Neural progenitor cell (in vitro differentiated cells): ENCODE data around the gene SIPA1L3. TPM values are rescaled to one million over a fixed set of nuclear protein-coding genes. Genes with fewer than 3 reads are reported as not detected.
"Not testable (repeated sequence)": the region's sequence is repeated elsewhere in the genome, so short reads cannot be mapped to it uniquely, and the experiment has no call there.

Experiments used
- DNase-seq: peaks from one replicate; pipeline ENCODE4 v3.0.0-alpha.2; 2016; ENCODE audit warnings: low spot score
- H2AFZ ChIP-seq: fragments of 200-600 bp; sonication (generic); replicated peaks from 2 replicates; pipeline ENCODE4 v1.6.1; 2016; ENCODE audit warnings: antibody characterized with exemption
- H3F3A ChIP-seq: fragments of 200-600 bp; sonication (generic); 2 replicates; pipeline ENCODE4 v1.6.1; 2016; ENCODE audit warnings: antibody characterized with exemption, low read depth
- H3K27ac ChIP-seq: fragments of 200-600 bp; sonication (generic); 2 replicates; pipeline ENCODE4 v1.5.1; 2016; ENCODE audit warnings: mild to moderate bottlenecking
- H3K27me3 ChIP-seq: fragments of 200-600 bp; sonication (generic); 2 replicates; pipeline ENCODE4 v1.6.1; 2016; ENCODE audit warnings: mild to moderate bottlenecking, moderate library complexity
- H3K36me3 ChIP-seq: fragments of 200-600 bp; sonication (generic); 2 replicates; pipeline ENCODE4 v1.5.1; 2016
- H3K4me1 ChIP-seq: fragments of 200-600 bp; sonication (generic); 2 replicates; pipeline ENCODE4 v1.6.1; 2016; ENCODE audit warnings: mixed run types
- H3K4me2 ChIP-seq: fragments of 200-600 bp; sonication (generic); 2 replicates; pipeline ENCODE4 v1.6.1; 2016
- H3K4me3 ChIP-seq: fragments of 200-600 bp; sonication (generic); 2 replicates; pipeline ENCODE4 v1.5.1; 2016
- H3K79me2 ChIP-seq: fragments of 200-600 bp; sonication (generic); 2 replicates; pipeline ENCODE4 v1.6.1; 2016; ENCODE audit warnings: low read depth
- H3K9ac ChIP-seq: fragments of 200-600 bp; sonication (generic); 2 replicates; pipeline ENCODE4 v1.6.1; 2016
- H3K9me3 ChIP-seq: fragments of 200-600 bp; sonication (generic); 2 replicates; pipeline ENCODE4 v1.5.1; 2016; ENCODE audit warnings: low read depth
- H4K20me1 ChIP-seq: fragments of 200-600 bp; sonication (generic); 2 replicates; pipeline ENCODE4 v1.6.1; 2016; ENCODE audit warnings: low read depth
- H3K27ac Mint-ChIP-seq: 3 replicates; pipeline ENCODE4 v1.8.0; 2021; ENCODE audit warnings: mixed read lengths
- H3K27me3 Mint-ChIP-seq: 2 replicates; pipeline ENCODE4 v1.8.0; 2022; ENCODE audit warnings: low read depth, mild to moderate bottlenecking, inconsistent platforms, moderate library complexity, mixed read lengths; ENCODE audit not compliant: insufficient read depth
- H3K36me3 Mint-ChIP-seq: 3 replicates; pipeline ENCODE4 v1.8.0; 2021; ENCODE audit warnings: mixed read lengths
- H3K4me1 Mint-ChIP-seq: 3 replicates; pipeline ENCODE4 v1.8.0; 2021; ENCODE audit warnings: mixed read lengths
- H3K4me3 Mint-ChIP-seq: 3 replicates; pipeline ENCODE4 v1.8.0; 2021; ENCODE audit warnings: mild to moderate bottlenecking, moderate library complexity, mixed read lengths
- H3K9me3 Mint-ChIP-seq: 3 replicates; pipeline ENCODE4 v1.8.0; 2020; ENCODE audit warnings: mixed read lengths
- EZH2 ChIP-seq: fragments of 200-600 bp; sonication (generic); IDR thresholded peaks from 2 replicates; pipeline ENCODE4 v1.6.1; 2017; ENCODE audit warnings: antibody characterized with exemption, mild to moderate bottlenecking, moderate library complexity
- EZH2phosphoT487 ChIP-seq: fragments of 200-600 bp; sonication (generic); IDR thresholded peaks from 2 replicates; pipeline ENCODE4 v1.6.1; 2017; ENCODE audit warnings: antibody characterized with exemption
- total RNA-seq: library from RNA; depleted of rRNA; stranded (reverse); fragments of >200 nt; gene quantifications from 2 replicates; pipeline ENCODE4 v1.2.3, GENCODE V29; 2015; ENCODE audit warnings: low replicate concordance
- TF ChIP-seq, protein P1 (sequence below): fragments of 200-600 bp; sonication (generic); IDR thresholded peaks from 2 replicates; pipeline ENCODE4 v1.5.1; 2017; ENCODE audit warnings: antibody characterized with exemption, mild to moderate bottlenecking

The SIPA1L3 gene
- total RNA-seq, 1 donor from 2014 or later, result 19.2 TPM

DNA sequence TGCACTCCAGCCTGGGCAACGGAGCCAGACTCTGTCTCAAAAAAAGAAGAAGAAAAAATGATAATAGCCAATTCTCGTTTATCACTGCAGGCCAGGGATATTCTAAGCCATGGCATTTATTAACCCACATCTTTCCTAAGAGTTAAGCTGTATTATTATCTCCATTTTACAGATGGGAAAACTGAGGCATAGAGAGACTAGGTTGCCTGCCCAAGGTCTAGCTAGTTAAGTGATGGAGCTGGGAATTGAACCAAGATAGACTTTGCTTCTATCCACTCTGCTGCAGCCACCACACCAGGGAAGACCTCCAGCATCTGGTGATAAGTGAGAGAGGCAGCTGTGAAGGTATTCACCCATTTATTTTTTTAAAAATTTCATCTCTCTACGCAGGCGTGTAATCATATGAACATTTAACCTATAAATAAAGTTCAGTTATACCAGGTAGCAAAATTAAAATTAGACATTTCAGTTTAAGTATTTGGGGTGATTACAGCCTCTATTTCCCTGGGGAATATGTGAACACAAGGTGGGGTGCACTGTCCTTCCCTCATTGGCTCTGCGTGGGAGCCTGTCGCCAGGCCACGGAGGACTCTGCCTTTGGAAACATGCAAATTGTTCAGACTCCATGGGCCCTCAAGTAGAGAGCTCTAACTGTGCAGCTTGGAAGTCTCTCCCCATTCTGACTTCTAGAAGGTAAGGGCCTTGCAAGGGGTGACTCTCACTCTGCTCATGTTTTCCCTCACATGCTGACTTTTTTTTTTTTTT, 157.8 kb downstream of the SIPA1L3 start:
- Histone ChIP-seq H3K36me3 (no peaks in the 10 kb centered on the region), H3K4me2 (no peak overlapping the region), H3K27me3 (no peaks in the 10 kb centered on the region), H3K27ac (no peak overlapping the region), H3K9ac (no peak overlapping the region), H3K9me3 (no peaks in the 10 kb centered on the region), H3K4me1 (peaks cover 12% of the 10 kb centered on the region), H3K79me2 (peaks cover 35% of the 10 kb centered on the region), H3K4me3 (no peak overlapping the region), H3F3A (peaks cover 19% of the 10 kb centered on the region), H2AFZ (no peak overlapping the region), H4K20me1 (peaks cover 30% of the 10 kb centered on the region)
- Mint-ChIP-seq H3K4me1 (peaks cover 15% of the 10 kb centered on the region), H3K36me3 (no peaks in the 10 kb centered on the region), H3K27ac (no peak overlapping the region), H3K9me3 (no peaks in the 10 kb centered on the region), H3K4me3 (no peak overlapping the region), H3K27me3 (peaks cover 2% of the 10 kb centered on the region)
- TF ChIP-seq, protein P1, sequence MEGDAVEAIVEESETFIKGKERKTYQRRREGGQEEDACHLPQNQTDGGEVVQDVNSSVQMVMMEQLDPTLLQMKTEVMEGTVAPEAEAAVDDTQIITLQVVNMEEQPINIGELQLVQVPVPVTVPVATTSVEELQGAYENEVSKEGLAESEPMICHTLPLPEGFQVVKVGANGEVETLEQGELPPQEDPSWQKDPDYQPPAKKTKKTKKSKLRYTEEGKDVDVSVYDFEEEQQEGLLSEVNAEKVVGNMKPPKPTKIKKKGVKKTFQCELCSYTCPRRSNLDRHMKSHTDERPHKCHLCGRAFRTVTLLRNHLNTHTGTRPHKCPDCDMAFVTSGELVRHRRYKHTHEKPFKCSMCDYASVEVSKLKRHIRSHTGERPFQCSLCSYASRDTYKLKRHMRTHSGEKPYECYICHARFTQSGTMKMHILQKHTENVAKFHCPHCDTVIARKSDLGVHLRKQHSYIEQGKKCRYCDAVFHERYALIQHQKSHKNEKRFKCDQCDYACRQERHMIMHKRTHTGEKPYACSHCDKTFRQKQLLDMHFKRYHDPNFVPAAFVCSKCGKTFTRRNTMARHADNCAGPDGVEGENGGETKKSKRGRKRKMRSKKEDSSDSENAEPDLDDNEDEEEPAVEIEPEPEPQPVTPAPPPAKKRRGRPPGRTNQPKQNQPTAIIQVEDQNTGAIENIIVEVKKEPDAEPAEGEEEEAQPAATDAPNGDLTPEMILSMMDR, result no peak
- TF ChIP-seq EZH2phosphoT487 (no peak), EZH2 (no peak)
- no peak for DNase-seq

DNA sequence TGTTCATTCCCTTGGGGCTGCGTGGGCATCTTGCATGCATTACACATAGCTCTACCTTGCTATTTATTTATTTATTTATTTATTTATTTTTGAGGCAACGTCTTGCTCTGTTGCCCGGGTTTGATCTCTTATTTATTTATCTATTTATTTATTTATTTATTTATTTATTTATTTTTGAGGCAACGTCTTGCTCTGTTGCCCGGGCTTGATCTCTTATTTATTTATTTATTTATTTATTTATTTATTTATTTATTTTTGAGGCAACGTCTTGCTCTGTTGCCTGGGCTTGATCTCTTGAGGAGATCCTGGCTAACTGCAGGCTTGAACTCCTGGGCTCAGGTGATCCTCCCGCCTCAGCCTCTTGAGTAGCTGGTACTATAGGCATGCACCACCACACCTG, 158.8 kb downstream of the SIPA1L3 start:
- not testable (repeated sequence) for H3K36me3 ChIP-seq, H3K27me3 ChIP-seq, H3K9ac ChIP-seq, H3K27ac ChIP-seq, H3K4me3 Mint-ChIP-seq, H2AFZ ChIP-seq, H3K27ac Mint-ChIP-seq, DNase-seq, H3K4me3 ChIP-seq, H3K4me2 ChIP-seq, H3K36me3 Mint-ChIP-seq, H3K9me3 Mint-ChIP-seq, H3K27me3 Mint-ChIP-seq, H3K9me3 ChIP-seq
- Histone ChIP-seq H3F3A (peaks cover 19% of the 10 kb centered on the region), H3K79me2 (peaks cover 30% of the 10 kb centered on the region), H4K20me1 (peaks cover 25% of the 10 kb centered on the region), H3K4me1 (peaks cover 12% of the 10 kb centered on the region)
- peaks cover 15% of the 10 kb centered on the region for H3K4me1 Mint-ChIP-seq

DNA sequence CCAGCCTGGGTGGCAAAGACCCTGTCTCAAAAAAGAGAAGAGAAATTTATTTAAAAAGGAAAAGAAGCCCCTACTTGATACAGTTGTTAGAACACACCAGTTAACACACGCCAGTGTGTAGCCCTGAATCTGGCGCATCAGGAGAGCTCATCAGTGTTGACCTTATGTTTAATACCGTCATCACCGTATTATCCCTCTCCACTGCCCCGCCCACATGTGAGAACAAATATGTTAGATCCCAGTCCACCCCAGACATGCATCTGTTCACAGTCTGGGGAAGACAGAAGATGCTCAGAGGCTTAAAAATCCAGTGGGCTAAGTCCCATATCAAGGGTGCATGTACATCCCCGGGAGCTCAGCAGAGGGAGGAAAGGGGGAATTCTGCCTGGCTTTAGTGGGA, 161.8 kb downstream of the SIPA1L3 start:
- no peak overlapping the region for H3K4me3 ChIP-seq
- H3K36me3 Mint-ChIP-seq, result peaks cover 7% of the 10 kb centered on the region
- H4K20me1 ChIP-seq, result peaks cover 7% of the 10 kb centered on the region
- no peak overlapping the region for H2AFZ ChIP-seq
- no peaks in the 10 kb centered on the region for H3K27me3 ChIP-seq
- H3K9ac ChIP-seq, result no peak overlapping the region
- H3K79me2 ChIP-seq, result peaks cover 8% of the 10 kb centered on the region
- no peaks in the 10 kb centered on the region for H3K9me3 ChIP-seq
- TF ChIP-seq EZH2, result no peak
- TF ChIP-seq, protein P1, result no peak
- TF ChIP-seq EZH2phosphoT487, result no peak
- no peaks in the 10 kb centered on the region for H3K36me3 ChIP-seq
- H3K4me1 Mint-ChIP-seq, result peaks cover 5% of the 10 kb centered on the region
- H3F3A ChIP-seq, result peaks cover 7% of the 10 kb centered on the region
- no peak for DNase-seq
- peaks cover under 1% of the 10 kb centered on the region for H3K27me3 Mint-ChIP-seq
- H3K27ac Mint-ChIP-seq, result peak overlapping the region; percentile 47
- no peak overlapping the region for H3K27ac ChIP-seq
- no peaks in the 10 kb centered on the region for H3K9me3 Mint-ChIP-seq
- no peak overlapping the region for H3K4me2 ChIP-seq
- no peak overlapping the region for H3K4me3 Mint-ChIP-seq
- H3K4me1 ChIP-seq, result peaks cover under 1% of the 10 kb centered on the region

DNA sequence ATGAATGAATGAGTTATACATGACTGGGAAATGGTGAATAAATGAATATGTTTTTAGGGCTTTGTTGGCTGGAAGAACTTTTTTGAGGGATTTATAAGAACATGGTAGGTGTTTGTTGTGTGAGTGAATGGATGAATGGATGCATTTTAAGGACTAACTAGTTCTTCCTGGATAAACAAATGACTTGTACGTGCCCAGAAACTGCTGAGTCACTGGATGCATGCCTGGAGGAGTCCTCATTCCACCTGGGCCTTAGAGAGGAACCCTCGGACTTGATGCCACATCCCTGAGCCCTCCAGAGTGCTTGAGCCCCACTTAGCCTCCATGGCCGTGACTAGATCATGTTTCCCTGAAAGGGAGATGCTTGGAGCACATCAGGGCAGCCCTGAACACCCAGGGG, 163.6 kb downstream of the SIPA1L3 start:
- Mint-ChIP-seq H3K4me3 (no peak overlapping the region), H3K27ac (peak overlapping the region; percentile 3), H3K36me3 (peaks cover 7% of the 10 kb centered on the region), H3K9me3 (no peaks in the 10 kb centered on the region), H3K4me1 (peaks cover 5% of the 10 kb centered on the region), H3K27me3 (peaks cover 2% of the 10 kb centered on the region)
- H3K27ac ChIP-seq, result no peak overlapping the region
- H3K4me3 ChIP-seq, result no peak overlapping the region
- TF ChIP-seq, protein P1, result no peak
- TF ChIP-seq EZH2phosphoT487, result no peak
- no peak for TF ChIP-seq EZH2
- no peak overlapping the region for H2AFZ ChIP-seq
- peaks cover 8% of the 10 kb centered on the region for H3K79me2 ChIP-seq
- DNase-seq, result no peak
- no peaks in the 10 kb centered on the region for H3K9me3 ChIP-seq
- H3K4me2 ChIP-seq, result no peak overlapping the region
- no peaks in the 10 kb centered on the region for H3K27me3 ChIP-seq
- H3K36me3 ChIP-seq, result no peaks in the 10 kb centered on the region
- H3K9ac ChIP-seq, result no peak overlapping the region
- H3F3A ChIP-seq, result peaks cover 10% of the 10 kb centered on the region
- H4K20me1 ChIP-seq, result peaks cover 14% of the 10 kb centered on the region
- H3K4me1 ChIP-seq, result peaks cover 4% of the 10 kb centered on the region

DNA sequence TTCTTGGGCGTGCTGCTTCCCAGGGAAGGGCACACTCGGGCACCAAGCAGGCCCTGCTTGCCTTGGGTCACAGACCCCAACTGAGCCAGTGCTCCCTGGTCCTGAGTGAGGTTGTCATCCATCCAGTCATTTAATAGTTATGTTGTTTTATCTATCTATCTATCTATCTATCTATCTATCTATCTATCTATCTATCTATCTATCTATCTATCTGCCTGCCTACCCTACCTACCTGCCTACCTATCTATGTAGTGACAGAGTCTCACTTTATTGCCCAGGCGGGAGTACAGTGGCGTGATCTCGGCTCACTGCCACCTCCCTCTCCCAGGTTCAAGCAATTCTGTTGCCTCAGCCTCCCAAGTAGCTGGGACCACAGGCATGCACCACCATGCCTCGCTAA, 164.0 kb downstream of the SIPA1L3 start:
- H3K36me3 Mint-ChIP-seq, H3K4me3 Mint-ChIP-seq, H3K79me2 ChIP-seq, H3K4me1 Mint-ChIP-seq, H3K4me2 ChIP-seq, H2AFZ ChIP-seq, H3K9me3 ChIP-seq, H3K36me3 ChIP-seq, H3K9me3 Mint-ChIP-seq, H3K9ac ChIP-seq, DNase-seq, H3K27me3 ChIP-seq, H3K4me1 ChIP-seq, H3K27ac Mint-ChIP-seq, H3K4me3 ChIP-seq, H3K27ac ChIP-seq, H3K27me3 Mint-ChIP-seq: not testable (repeated sequence)
- Histone ChIP-seq H4K20me1 (peaks cover 14% of the 10 kb centered on the region), H3F3A (peaks cover 10% of the 10 kb centered on the region)
